ENCODE data around the gene ARL6IP4. TPM values are rescaled to one million over a fixed set of nuclear protein-coding genes. Genes with fewer than 3 reads are reported as not detected.

ARL6IP4 gene
- total and polyA plus RNA-seq, 2 donors (not counting 1 experiment from before 2014, with no cell fraction given): 145 to 149 TPM

- Histone ChIP-seq H2AFZ (ENCODE audit: low read length) (no peak overlapping the region), H3K4me2 (ENCODE audit: extremely low read depth, insufficient read depth, low read length) (no peak overlapping the region), H3K27me3 (ENCODE audit: control insufficient read depth, insufficient read depth, low read length) (no peaks in the 10 kb centered on the region), H3K27ac (ENCODE audit: insufficient read depth, low read length) (peak overlapping the region; percentile 71), H3K36me3 (ENCODE audit: control insufficient read depth, insufficient read depth, low read length) (no peaks in the 10 kb centered on the region), H3K9ac (ENCODE audit: insufficient read depth, low read length) (no peak overlapping the region), H4K20me1 (ENCODE audit: control insufficient read depth, extremely low read depth, insufficient read depth, low read length) (no peaks in the 10 kb centered on the region), H3K9me3 (ENCODE audit: control insufficient read depth, insufficient read depth, low read depth, low read length) (no peaks in the 10 kb centered on the region), H3K4me3 (replicated peaks in 1 of 4; ENCODE audit: control extremely low read depth in 1 of 4, insufficient read depth in 1 of 4, low read depth in 3 of 4, low read length in 4 of 4) (no peak overlapping the region), H3K79me2 (ENCODE audit: control insufficient read depth, insufficient read depth, low read length) (no peaks in the 10 kb centered on the region), H3K4me1 (ENCODE audit: control insufficient read depth, extremely low read depth, insufficient read depth, low read length) (peaks cover 30% of the 10 kb centered on the region)
- DNase-seq (ENCODE audit: low read depth in 2 of 2): peak; percentile 99 to 100
- peak; percentile 32 to 38 for TF ChIP-seq CTCF (conservative IDR thresholded peaks at IDR 0.05 in 1 of 2, IDR thresholded peaks at IDR 0.05 in 1 of 2; ENCODE audit: low read depth in 1 of 2, low read length in 2 of 2)
- TF ChIP-seq EZH2 (IDR thresholded peaks at IDR 0.05; ENCODE audit: low read length, missing control alignments): no peak
These were observed 33.7 kb upstream of the ARL6IP4 start for GRCh38 chr12:122946690-122947341.

DNA sequence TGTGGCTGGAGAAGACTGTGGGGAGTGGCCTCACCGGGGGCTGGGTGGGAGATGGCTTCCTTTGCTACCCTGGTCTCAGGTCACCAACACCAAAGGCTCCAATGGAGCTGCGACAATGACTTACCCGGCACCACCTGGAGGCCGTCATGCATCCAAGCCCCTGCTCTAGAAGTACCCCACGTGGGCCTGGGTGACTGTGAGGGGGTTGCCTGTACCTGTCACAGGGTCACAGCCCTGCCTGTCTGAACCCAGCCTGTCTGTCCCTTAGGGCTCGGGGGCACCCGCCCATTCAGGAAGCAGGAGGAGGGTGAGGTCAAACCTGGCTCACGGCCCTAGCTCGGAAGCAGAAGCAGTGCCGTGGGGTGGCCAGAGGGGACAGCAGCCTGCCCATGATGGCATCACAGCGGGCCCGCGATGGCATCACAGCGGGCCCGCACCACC is 33.1 kb upstream of the ARL6IP4 start:
- Histone ChIP-seq H3K79me2 (ENCODE audit: control insufficient read depth, insufficient read depth, low read length) (no peaks in the 10 kb centered on the region), H4K20me1 (ENCODE audit: control insufficient read depth, extremely low read depth, insufficient read depth, low read length) (no peaks in the 10 kb centered on the region), H3K27ac (ENCODE audit: insufficient read depth, low read length) (peak overlapping the region; percentile 71), H3K9me3 (ENCODE audit: control insufficient read depth, insufficient read depth, low read depth, low read length) (no peaks in the 10 kb centered on the region), H3K4me3 (replicated peaks in 1 of 4; ENCODE audit: control extremely low read depth in 1 of 4, insufficient read depth in 1 of 4, low read depth in 3 of 4, low read length in 4 of 4) (no peak overlapping the region), H3K4me2 (ENCODE audit: extremely low read depth, insufficient read depth, low read length) (no peak overlapping the region), H3K4me1 (ENCODE audit: control insufficient read depth, extremely low read depth, insufficient read depth, low read length) (peaks cover 30% of the 10 kb centered on the region), H3K27me3 (ENCODE audit: control insufficient read depth, insufficient read depth, low read length) (no peaks in the 10 kb centered on the region), H3K36me3 (ENCODE audit: control insufficient read depth, insufficient read depth, low read length) (no peaks in the 10 kb centered on the region), H3K9ac (ENCODE audit: insufficient read depth, low read length) (no peak overlapping the region), H2AFZ (ENCODE audit: low read length) (no peak overlapping the region)
- DNase-seq (ENCODE audit: low read depth in 2 of 2): no peak
- TF ChIP-seq EZH2 (IDR thresholded peaks at IDR 0.05; ENCODE audit: low read length, missing control alignments) (no peak), CTCF (conservative IDR thresholded peaks at IDR 0.05 in 1 of 2, IDR thresholded peaks at IDR 0.05 in 1 of 2; ENCODE audit: low read depth in 1 of 2, low read length in 2 of 2) (no peak)

- peaks cover 25% of the 10 kb centered on the region for H3K4me1 ChIP-seq (ENCODE audit: control insufficient read depth, extremely low read depth, insufficient read depth, low read length)
These were observed 31.9 kb upstream of the ARL6IP4 start for GRCh38 chr12:122948605-122949004.

More at GRCh38 chr12:122948605-122949004, 31.9 kb upstream of the ARL6IP4 start:
- Histone ChIP-seq H3K4me3 (replicated peaks in 1 of 4; ENCODE audit: control extremely low read depth in 1 of 4, insufficient read depth in 1 of 4, low read depth in 3 of 4, low read length in 4 of 4) (no peak overlapping the region), H3K27me3 (ENCODE audit: control insufficient read depth, insufficient read depth, low read length) (no peaks in the 10 kb centered on the region), H3K4me2 (ENCODE audit: extremely low read depth, insufficient read depth, low read length) (no peak overlapping the region), H3K36me3 (ENCODE audit: control insufficient read depth, insufficient read depth, low read length) (no peaks in the 10 kb centered on the region), H2AFZ (ENCODE audit: low read length) (no peak overlapping the region), H4K20me1 (ENCODE audit: control insufficient read depth, extremely low read depth, insufficient read depth, low read length) (no peaks in the 10 kb centered on the region), H3K9me3 (ENCODE audit: control insufficient read depth, insufficient read depth, low read depth, low read length) (no peaks in the 10 kb centered on the region), H3K79me2 (ENCODE audit: control insufficient read depth, insufficient read depth, low read length) (no peaks in the 10 kb centered on the region), H3K27ac (ENCODE audit: insufficient read depth, low read length) (no peak overlapping the region), H3K9ac (ENCODE audit: insufficient read depth, low read length) (no peak overlapping the region)
- no peak for DNase-seq (ENCODE audit: low read depth in 2 of 2)
- TF ChIP-seq EZH2 (IDR thresholded peaks at IDR 0.05; ENCODE audit: low read length, missing control alignments) (no peak), CTCF (conservative IDR thresholded peaks at IDR 0.05 in 1 of 2, IDR thresholded peaks at IDR 0.05 in 1 of 2; ENCODE audit: low read depth in 1 of 2, low read length in 2 of 2) (no peak)

All from fibroblast of lung (primary cell).